K562 treated with DMSO at 1 percent for 4 hours (cell line): Measurements from ENCODE around the gene CIT. TPM values are rescaled to one million over a fixed set of nuclear protein-coding genes. Genes with fewer than 3 reads are reported as not detected.

Experiments used
- total RNA-seq: library from RNA; unstranded; fragments of 300-600 nt; gene quantifications from 2 replicates; pipeline ENCODE4 v1.2.3, GENCODE V29; 2022; ENCODE audit not compliant: insufficient read depth

Gene CIT, protein sequence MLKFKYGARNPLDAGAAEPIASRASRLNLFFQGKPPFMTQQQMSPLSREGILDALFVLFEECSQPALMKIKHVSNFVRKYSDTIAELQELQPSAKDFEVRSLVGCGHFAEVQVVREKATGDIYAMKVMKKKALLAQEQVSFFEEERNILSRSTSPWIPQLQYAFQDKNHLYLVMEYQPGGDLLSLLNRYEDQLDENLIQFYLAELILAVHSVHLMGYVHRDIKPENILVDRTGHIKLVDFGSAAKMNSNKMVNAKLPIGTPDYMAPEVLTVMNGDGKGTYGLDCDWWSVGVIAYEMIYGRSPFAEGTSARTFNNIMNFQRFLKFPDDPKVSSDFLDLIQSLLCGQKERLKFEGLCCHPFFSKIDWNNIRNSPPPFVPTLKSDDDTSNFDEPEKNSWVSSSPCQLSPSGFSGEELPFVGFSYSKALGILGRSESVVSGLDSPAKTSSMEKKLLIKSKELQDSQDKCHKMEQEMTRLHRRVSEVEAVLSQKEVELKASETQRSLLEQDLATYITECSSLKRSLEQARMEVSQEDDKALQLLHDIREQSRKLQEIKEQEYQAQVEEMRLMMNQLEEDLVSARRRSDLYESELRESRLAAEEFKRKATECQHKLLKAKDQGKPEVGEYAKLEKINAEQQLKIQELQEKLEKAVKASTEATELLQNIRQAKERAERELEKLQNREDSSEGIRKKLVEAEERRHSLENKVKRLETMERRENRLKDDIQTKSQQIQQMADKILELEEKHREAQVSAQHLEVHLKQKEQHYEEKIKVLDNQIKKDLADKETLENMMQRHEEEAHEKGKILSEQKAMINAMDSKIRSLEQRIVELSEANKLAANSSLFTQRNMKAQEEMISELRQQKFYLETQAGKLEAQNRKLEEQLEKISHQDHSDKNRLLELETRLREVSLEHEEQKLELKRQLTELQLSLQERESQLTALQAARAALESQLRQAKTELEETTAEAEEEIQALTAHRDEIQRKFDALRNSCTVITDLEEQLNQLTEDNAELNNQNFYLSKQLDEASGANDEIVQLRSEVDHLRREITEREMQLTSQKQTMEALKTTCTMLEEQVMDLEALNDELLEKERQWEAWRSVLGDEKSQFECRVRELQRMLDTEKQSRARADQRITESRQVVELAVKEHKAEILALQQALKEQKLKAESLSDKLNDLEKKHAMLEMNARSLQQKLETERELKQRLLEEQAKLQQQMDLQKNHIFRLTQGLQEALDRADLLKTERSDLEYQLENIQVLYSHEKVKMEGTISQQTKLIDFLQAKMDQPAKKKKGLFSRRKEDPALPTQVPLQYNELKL (N-terminal part only)
- 24.9 and 44.8 TPM in 2 replicates for total RNA-seq

DNA sequence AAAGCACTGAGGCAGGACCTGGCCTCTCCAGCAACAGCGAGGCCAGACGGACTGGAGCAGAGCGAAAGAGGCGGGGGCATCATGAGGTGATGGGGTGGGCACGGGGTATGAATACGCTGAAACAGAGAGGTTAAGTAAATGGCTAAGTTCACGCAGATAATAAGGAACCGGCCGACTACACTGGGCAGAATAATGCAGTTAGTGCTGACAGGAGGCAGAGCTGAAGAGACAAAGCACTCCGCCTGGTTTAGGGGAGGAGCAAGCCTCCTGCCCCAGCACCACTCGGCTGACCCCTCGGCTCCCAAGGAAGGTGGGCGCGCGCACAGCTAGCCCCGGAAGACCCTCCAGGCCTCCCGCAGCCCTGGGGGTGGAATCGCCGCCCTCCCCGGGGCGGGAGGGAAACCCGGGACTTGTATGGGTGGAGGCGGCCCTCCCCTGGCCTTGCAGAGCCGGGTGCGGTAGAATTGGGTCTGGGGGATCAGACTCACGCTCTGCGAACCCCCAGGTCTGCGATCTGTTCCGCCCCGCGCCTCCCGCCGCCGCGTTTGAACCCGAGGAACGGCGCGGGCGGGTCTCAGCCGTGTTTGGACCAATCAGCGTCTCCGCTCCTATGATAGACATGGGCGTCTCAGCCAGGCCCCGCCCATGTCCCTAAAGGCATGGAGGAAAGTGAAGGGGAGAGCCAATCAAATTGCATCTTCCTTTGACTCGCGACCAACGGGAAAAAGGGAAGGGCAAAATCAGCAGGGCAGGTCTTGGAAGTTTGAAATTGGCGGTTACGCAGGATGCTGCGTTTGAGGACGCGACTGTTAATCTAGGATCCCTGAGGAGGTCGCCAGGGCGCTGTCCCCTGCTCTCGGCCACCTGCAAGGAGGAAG lies at the start of gene CIT:
Gene CIT, minus strand, starts transcription at position 560 of the 878 bp plus-strand sequence. CDS start 1,152 bp downstream, outside the sequence.

GRCh38 chr12:119667577-119668323 lies 209.4 kb downstream of the CIT start, which contains the start of gene PRKAB1:
PRKAB1 (plus strand) TSS chr12:119668133; CDS start chr12:119668245, 112 bp downstream.

Other genes with a start within 250 kb of the CIT start
- 43.9 and 45.3 TPM in 2 replicates for gene PRKAB1, start 209.2 kb downstream of the CIT start, total RNA-seq
- gene BICDL1, start 111.9 kb upstream of the CIT start, total RNA-seq, result 0.97 and 3.1 TPM in 2 replicates
- 45.3 and 52.3 TPM in 2 replicates for gene RAB35, start 239.4 kb upstream of the CIT start, total RNA-seq